H1 (cell line): Measurements from ENCODE around the gene ARL8A. TPM values are rescaled to one million over a fixed set of nuclear protein-coding genes. Genes with fewer than 3 reads are reported as not detected.

Experiments used
- HDAC2 ChIP-seq, 2 experiments: fragments of 300-600 bp in 1 of 2; sonication (generic) in 1 of 2; IDR thresholded peaks; 2 replicates each; pipeline ENCODE4 v1.6.1; 2011 to 2012; ENCODE audit warnings: low read depth in 2 of 2, low read length in 2 of 2, mild to moderate bottlenecking in 2 of 2, moderate library complexity in 2 of 2, borderline replicate concordance in 1 of 2, inconsistent platforms in 1 of 2
- polyA plus RNA-seq, 7 experiments: library from polyadenylated mRNA; depleted of rRNA in 3 of 7; stranded (reverse) in 5 of 7; unstranded in 2 of 7; fragments of >200 nt in 5 of 7; fragments of 200-250 nt in 2 of 7; gene quantifications; 1 replicate in 5 of 7; 2 replicates in 1 of 7; 4 replicates in 1 of 7; pipeline versions ENCODE4 v1.2.1 to v1.2.3, GENCODE V29; 2011 to 2013; ENCODE audit warnings: missing spikeins in 2 of 7, mixed read lengths in 2 of 7
- total RNA-seq: library from RNA; stranded (reverse); fragmentation: NEBNext Ultra II Directional; extraction: Animal tissue kit (Norgen Biotek cat#: 25700); gene quantifications from 2 replicates; pipeline ENCODE4 v1.2.1, GENCODE V29; 2021

The ARL8A gene
- total and polyA plus RNA-seq, 2 of the 8 experiments (the other 6 are each of a cell fraction or from before 2014, with no cell fraction given), result 40.3 to 58.7 TPM

- TF ChIP-seq HDAC2 (IDR thresholded peaks at IDR 0.05; ENCODE audit: borderline replicate concordance in 1 of 2, low read depth in 2 of 2, low read length in 2 of 2), result no peak
Measured at GRCh38 chr1:202159534-202160371, 15.2 kb upstream of the ARL8A start (continued).
